C4-2B (cell line): ENCODE data around the gene FXYD3.
"Not testable (repeated sequence)": the region's sequence is repeated elsewhere in the genome, so short reads cannot be mapped to it uniquely, and the experiment has no call there.

ENCODE experiments used
- H3K27ac ChIP-seq: fragments of 450-650 bp; 2 replicates; pipeline ENCODE4 v1.5.1; 2017
- ZFX ChIP-seq: fragments of 450-650 bp; IDR thresholded peaks from 2 replicates; pipeline ENCODE4 v1.6.1; 2017
- TF ChIP-seq, protein P1 (sequence below): fragments of 450-650 bp; conservative IDR thresholded peaks from 2 replicates; pipeline ENCODE4 v1.5.1; 2017; ENCODE audit warnings: mild to moderate bottlenecking

FXYD3 gene

GRCh38 chr19:35149463-35149862 is 33.8 kb downstream of the FXYD3 start:
- TF ChIP-seq, protein P1, sequence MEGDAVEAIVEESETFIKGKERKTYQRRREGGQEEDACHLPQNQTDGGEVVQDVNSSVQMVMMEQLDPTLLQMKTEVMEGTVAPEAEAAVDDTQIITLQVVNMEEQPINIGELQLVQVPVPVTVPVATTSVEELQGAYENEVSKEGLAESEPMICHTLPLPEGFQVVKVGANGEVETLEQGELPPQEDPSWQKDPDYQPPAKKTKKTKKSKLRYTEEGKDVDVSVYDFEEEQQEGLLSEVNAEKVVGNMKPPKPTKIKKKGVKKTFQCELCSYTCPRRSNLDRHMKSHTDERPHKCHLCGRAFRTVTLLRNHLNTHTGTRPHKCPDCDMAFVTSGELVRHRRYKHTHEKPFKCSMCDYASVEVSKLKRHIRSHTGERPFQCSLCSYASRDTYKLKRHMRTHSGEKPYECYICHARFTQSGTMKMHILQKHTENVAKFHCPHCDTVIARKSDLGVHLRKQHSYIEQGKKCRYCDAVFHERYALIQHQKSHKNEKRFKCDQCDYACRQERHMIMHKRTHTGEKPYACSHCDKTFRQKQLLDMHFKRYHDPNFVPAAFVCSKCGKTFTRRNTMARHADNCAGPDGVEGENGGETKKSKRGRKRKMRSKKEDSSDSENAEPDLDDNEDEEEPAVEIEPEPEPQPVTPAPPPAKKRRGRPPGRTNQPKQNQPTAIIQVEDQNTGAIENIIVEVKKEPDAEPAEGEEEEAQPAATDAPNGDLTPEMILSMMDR = no peak
- no peak for TF ChIP-seq ZFX
- H3K27ac ChIP-seq = no peak overlapping the region

- H3K27ac ChIP-seq = no peak overlapping the region
- TF ChIP-seq, protein P1 = no peak
- no peak for TF ChIP-seq ZFX
Observed at GRCh38 chr19:35150445-35150844, 34.8 kb downstream of the FXYD3 start.

DNA sequence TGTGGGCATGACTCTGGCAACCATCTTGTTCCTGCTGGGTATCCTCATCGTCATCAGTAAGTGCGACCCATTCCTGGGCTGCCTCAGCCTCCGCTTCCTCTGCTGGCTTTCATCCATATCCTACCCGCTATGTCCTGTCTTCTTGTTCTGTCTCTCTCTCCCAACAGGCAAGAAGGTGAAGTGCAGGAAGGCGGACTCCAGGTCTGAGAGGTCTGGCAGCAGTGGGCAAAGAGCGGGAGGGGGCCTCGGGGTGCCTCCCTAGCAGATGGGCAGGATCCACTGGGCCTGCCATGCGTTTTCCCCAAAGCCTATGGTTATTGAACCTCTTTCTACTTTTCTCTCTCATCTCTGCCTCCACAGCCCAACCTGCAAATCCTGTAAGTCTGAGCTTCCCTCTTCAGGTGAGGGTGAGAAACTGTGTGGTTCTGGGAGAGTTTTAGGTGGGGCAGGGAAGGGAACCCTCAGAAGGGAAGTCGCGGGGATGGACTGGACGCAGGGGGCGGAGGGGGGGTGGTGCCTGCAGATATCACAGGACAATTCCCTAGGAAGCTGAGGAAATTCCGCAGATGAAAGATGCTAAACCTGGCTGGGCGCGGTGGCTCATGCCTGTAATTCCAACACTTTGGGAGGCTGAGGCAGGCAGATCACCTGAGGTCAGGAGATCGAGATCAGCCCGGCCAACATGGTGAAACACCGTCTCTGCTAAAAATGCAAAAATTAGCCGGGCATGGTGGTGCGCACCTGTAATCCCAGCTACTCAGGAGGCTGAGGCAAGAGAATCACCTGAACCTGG is 35.8 kb downstream of the FXYD3 start:
- no peak for TF ChIP-seq ZFX
- TF ChIP-seq, protein P1 = no peak
- H3K27ac ChIP-seq = no peak overlapping the region

GRCh38 chr19:35153129-35153522 is 37.5 kb downstream of the FXYD3 start:
- H3K27ac ChIP-seq = not testable (repeated sequence)

GRCh38 chr19:35153701-35154524 is 38.3 kb downstream of the FXYD3 start:
- no peak overlapping the region for H3K27ac ChIP-seq
- TF ChIP-seq, protein P1 = no peak; the same call in 1 of the 2 replicates
- TF ChIP-seq ZFX = no peak

DNA sequence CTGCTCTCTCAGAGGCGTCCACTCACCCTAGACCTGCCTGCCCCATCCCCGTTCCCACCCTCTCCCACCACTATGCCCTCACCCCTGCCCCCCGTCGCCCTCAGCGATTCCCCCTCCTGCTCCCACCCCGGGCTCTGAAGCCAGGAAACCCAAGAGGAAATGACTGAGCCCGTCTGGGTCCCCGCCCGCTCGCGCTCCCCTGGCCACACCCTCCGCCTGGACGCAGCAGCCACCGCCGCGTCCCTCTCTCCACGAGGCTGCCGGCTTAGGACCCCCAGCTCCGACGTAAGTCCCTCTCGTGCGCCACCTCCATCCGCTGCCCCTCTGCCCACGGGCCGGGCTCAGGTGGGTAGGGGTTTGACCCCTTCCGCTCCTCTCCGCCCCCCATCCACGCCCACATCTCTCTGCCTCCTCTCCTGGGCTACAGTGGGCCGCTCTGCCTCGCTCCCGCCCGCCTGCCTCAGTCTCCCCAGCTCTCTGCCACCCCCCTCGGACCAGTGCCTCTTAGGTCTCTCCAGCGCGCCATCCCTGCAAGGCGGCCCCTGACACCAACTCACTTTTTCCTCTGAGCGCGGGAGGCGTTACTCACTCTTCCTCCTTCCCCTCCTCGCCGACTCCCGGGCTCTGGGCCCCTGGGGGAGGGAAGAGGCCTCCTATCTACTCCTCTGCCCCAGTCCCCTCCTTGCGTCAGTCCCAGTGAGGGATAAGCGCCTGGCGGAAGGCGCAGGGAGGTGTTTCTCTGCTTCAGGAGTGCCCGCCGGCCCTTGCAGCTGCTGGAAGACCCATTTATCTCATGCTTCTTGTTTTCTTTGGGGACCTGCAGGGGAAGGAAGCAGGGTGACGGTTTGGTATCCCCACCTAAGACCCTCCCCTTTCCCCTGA is 39.1 kb downstream of the FXYD3 start, which contains the start of gene FXYD5:
FXYD5 (plus strand) TSS at position 211 of the 882 bp plus-strand sequence. CDS start 816 bp downstream, outside the sequence.
- no peak within 1 kb of the TSS for H3K27ac ChIP-seq
- no peak for TF ChIP-seq ZFX
- TF ChIP-seq, protein P1 = no peak

- H3K27ac ChIP-seq = no peak overlapping the region
- TF ChIP-seq, protein P1 = no peak
- no peak for TF ChIP-seq ZFX
Observed at GRCh38 chr19:35155441-35155840, 39.8 kb downstream of the FXYD3 start.
